Ishikawa (cell line): ENCODE measurements around the gene ZBTB11.

ENCODE experiments used
- CEBPB ChIP-seq: IDR thresholded peaks from 2 replicates; pipeline ENCODE4 v1.6.1; 2012
- CREB1 ChIP-seq: IDR thresholded peaks from 2 replicates; pipeline ENCODE4 v1.6.1; 2012; ENCODE audit warnings: low read depth
- EP300 ChIP-seq: IDR thresholded peaks from 2 replicates; pipeline ENCODE4 v1.6.1; 2012; ENCODE audit warnings: borderline replicate concordance
- FOXM1 ChIP-seq: IDR thresholded peaks from 2 replicates; pipeline ENCODE4 v1.6.1; 2012; ENCODE audit warnings: low read depth, borderline replicate concordance
- MAX ChIP-seq: IDR thresholded peaks from 2 replicates; pipeline ENCODE4 v1.6.1; 2012
- REST ChIP-seq: IDR thresholded peaks from 2 replicates; pipeline ENCODE4 v1.6.1; 2012; ENCODE audit warnings: low read depth, mild to moderate bottlenecking
- TEAD4 ChIP-seq: IDR thresholded peaks from 2 replicates; pipeline ENCODE4 v1.6.1; 2012
- YY1 ChIP-seq: IDR thresholded peaks from 2 replicates; pipeline ENCODE4 v1.6.1; 2012; ENCODE audit warnings: low read depth

GRCh38 chr3:101687142-101687931, 10.4 kb upstream of the ZBTB11 start:
- no peak for TF ChIP-seq EP300
- TF ChIP-seq CREB1 = no peak
- no peak for TF ChIP-seq TEAD4
- TF ChIP-seq CEBPB = no peak
- no peak for TF ChIP-seq FOXM1
- no peak for TF ChIP-seq REST
- TF ChIP-seq MAX = no peak
- no peak for TF ChIP-seq YY1
